C1 segment of cervical spinal cord (tissue), 14 donors: Measurements from ENCODE around the gene TMEM239.

Source experiments
- DNase-seq, 14 donors: peaks; one replicate each; lab custom pipeline; 2025; lab: John Stamatoyannopoulos, UW

TMEM239 gene

GRCh38 chr20:2846698-2847097, 30.5 kb downstream of the TMEM239 start:
- no peak for DNase-seq

GRCh38 chr20:2847802-2848201, 31.6 kb downstream of the TMEM239 start:
- no peak for DNase-seq

GRCh38 chr20:2849529-2849928, 33.4 kb downstream of the TMEM239 start:
- no peak for DNase-seq

- DNase-seq, result no peak
Observed at GRCh38 chr20:2851086-2851485, 34.9 kb downstream of the TMEM239 start.

- no peak for DNase-seq
Observed at GRCh38 chr20:2858591-2858990, 42.4 kb downstream of the TMEM239 start.

GRCh38 chr20:2859330-2860121, 43.4 kb downstream of the TMEM239 start:
- DNase-seq, result peak in 9 of 14 donors; percentile 13 to 74 (median 25)

GRCh38 chr20:2864626-2865025, 48.5 kb downstream of the TMEM239 start:
- no peak for DNase-seq

- DNase-seq, result no peak
Observed at GRCh38 chr20:2865101-2865500, 48.9 kb downstream of the TMEM239 start.

- peak in 1 of 14 donors; percentile 12 for DNase-seq
Observed at GRCh38 chr20:2865630-2866029, 49.5 kb downstream of the TMEM239 start.

- no peak for DNase-seq
Observed at GRCh38 chr20:2866236-2866635, 50.1 kb downstream of the TMEM239 start.

GRCh38 chr20:2867081-2867864, 51.1 kb downstream of the TMEM239 start:
- DNase-seq, result no peak
